Vagina (tissue), 2 donors: ENCODE results near the gene SRPK1. TPM values are rescaled to one million over a fixed set of nuclear protein-coding genes. Genes with fewer than 3 reads are reported as not detected.

Experiments
- DNase-seq, 2 donors: peaks; one replicate each; pipeline ENCODE4 v3.0.0-alpha.2; 2017; ENCODE audit errors: extremely low spot score in 2 of 2
- H3K27ac ChIP-seq: fragments of 200-600 bp; sonication (generic); one replicate; pipeline ENCODE4 v1.5.1; 2019
- H3K27me3 ChIP-seq: fragments of 200-600 bp; sonication (generic); one replicate; pipeline ENCODE4 v1.5.1; 2019
- H3K36me3 ChIP-seq, 2 donors: fragments of 200-600 bp; sonication (generic); one replicate each; pipeline ENCODE4 v1.5.1; 2017 to 2019
- H3K4me1 ChIP-seq: fragments of 200-600 bp; sonication (generic); one replicate; pipeline ENCODE4 v1.5.1; 2019
- H3K4me3 ChIP-seq, 2 donors: fragments of 200-600 bp; sonication (generic); 1 replicate in 1 of 2; 2 replicates in 1 of 2; pipeline ENCODE4 v1.5.1; 2016 to 2019
- H3K9me3 ChIP-seq: fragments of 200-600 bp; sonication (generic); one replicate; pipeline ENCODE4 v1.5.1; 2019
- POLR2A ChIP-seq, 2 donors: fragments of 450-650 bp; IDR thresholded peaks; one replicate each; pipeline ENCODE4 v1.6.1; 2017; ENCODE audit warnings: antibody characterized with exemption in 2 of 2, mild to moderate bottlenecking in 2 of 2, moderate library complexity in 2 of 2
- POLR2AphosphoS5 ChIP-seq, 2 donors: sonication (generic); formaldehyde crosslinking; IDR thresholded peaks; one replicate each; pipeline ENCODE4 v1.9.0; 2017; ENCODE audit warnings: antibody characterized with exemption in 2 of 2, mild to moderate bottlenecking in 2 of 2, low read depth in 1 of 2; ENCODE audit not compliant: insufficient read depth in 1 of 2
- intact Hi-C: fragments of 100-400 bp; cut with DNase I; formaldehyde crosslinking; loops from one replicate; pipeline ENCODE4 v1.15.1; 2023
- total RNA-seq: library from RNA; depleted of rRNA; stranded (reverse); fragments of >200 nt; gene quantifications from one replicate; pipeline ENCODE4 v1.2.3, GENCODE V29; 2016
- TF ChIP-seq, protein P1 (sequence below), 3 experiments: fragments of 450-650 bp in 2 of 3; fragments of 200-600 bp in 1 of 3; sonication (generic) in 1 of 3; IDR thresholded peaks; one replicate each; pipeline ENCODE4 v1.5.1; 2017 to 2019; ENCODE audit warnings: antibody characterized with exemption in 3 of 3, mild to moderate bottlenecking in 2 of 3, moderate library complexity in 2 of 3

Gene SRPK1
- total RNA-seq, 1 donor from 2014 or later = 59.2 TPM

DNA sequence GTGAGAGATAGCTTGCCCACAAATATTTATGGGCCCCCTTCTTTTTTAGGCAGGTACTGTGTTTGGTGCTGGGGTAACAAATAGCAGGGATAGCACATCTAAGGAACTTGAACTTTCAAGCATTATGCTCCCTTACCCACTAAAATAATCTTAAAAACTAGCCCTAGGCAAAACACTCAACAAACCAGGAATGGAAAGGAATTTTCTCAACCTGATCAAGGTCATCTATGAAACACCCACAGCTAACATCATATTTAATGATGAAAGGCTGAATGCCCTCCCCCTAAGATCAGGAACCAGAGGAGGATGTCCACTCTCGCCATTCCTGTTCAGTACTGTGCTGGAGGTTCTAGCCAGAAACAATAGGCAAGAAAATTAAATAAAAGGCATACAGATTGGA, 8.7 kb upstream of the SRPK1 start:
- Histone ChIP-seq H3K4me1 (no peaks in the 10 kb centered on the region), H3K27me3 (no peaks in the 10 kb centered on the region), H3K27ac (no peak overlapping the region), H3K4me3 (no peak overlapping the region), H3K36me3 (no peaks in the 10 kb centered on the region), H3K9me3 (no peaks in the 10 kb centered on the region)
- DNase-seq = no peak
- intact Hi-C loops = no loop called here
- TF ChIP-seq, protein P1, sequence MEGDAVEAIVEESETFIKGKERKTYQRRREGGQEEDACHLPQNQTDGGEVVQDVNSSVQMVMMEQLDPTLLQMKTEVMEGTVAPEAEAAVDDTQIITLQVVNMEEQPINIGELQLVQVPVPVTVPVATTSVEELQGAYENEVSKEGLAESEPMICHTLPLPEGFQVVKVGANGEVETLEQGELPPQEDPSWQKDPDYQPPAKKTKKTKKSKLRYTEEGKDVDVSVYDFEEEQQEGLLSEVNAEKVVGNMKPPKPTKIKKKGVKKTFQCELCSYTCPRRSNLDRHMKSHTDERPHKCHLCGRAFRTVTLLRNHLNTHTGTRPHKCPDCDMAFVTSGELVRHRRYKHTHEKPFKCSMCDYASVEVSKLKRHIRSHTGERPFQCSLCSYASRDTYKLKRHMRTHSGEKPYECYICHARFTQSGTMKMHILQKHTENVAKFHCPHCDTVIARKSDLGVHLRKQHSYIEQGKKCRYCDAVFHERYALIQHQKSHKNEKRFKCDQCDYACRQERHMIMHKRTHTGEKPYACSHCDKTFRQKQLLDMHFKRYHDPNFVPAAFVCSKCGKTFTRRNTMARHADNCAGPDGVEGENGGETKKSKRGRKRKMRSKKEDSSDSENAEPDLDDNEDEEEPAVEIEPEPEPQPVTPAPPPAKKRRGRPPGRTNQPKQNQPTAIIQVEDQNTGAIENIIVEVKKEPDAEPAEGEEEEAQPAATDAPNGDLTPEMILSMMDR (IDR thresholded peaks at IDR 0.05) = no peak
- TF ChIP-seq POLR2AphosphoS5 (IDR thresholded peaks at IDR 0.05; ENCODE audit: insufficient read depth in 1 of 2, low read depth in 1 of 2) (no peak), POLR2A (IDR thresholded peaks at IDR 0.05) (no peak)

DNA sequence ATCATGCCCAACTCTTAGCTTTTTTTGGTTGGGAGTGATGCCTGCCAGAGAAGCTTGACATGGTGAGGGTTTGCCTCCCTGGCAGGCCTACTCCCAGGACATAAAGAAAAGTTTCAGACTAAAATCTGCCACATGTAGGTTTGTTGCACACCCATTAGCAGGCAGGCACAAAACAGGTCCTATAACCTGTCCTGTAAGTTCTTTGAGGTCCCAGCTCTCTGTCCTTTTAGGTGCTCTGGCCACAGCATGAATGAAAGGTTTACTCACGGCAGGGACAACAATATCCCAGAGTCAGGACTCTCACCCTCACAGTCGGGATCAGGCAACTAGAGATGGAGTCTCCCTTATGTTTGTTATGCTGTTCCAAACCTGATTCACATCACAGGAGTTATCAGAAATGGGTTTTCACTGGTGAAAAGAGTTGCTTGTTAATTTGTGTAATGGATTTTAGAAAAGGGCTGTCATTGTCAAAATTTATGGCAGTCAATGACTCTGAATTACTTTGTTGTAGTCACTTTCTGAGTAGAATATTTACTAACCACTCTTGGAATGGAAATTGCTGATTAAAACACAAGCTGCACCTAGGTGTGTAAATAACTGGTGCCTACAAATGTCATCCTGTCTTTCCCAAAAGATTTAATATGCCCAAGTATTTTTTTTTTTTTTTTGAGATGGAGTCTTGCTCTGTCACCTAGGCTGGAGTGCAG, 5.8 kb upstream of the SRPK1 start:
- TF ChIP-seq POLR2AphosphoS5 (IDR thresholded peaks at IDR 0.05; ENCODE audit: insufficient read depth in 1 of 2, low read depth in 1 of 2) (no peak), POLR2A (IDR thresholded peaks at IDR 0.05) (no peak)
- TF ChIP-seq, protein P1 (IDR thresholded peaks at IDR 0.05) = no peak
- Histone ChIP-seq H3K9me3 (no peaks in the 10 kb centered on the region), H3K36me3 (no peaks in the 10 kb centered on the region), H3K27me3 (no peaks in the 10 kb centered on the region), H3K27ac (no peak overlapping the region), H3K4me3 (no peak overlapping the region), H3K4me1 (peaks cover 7% of the 10 kb centered on the region)
- no peak for DNase-seq
- intact Hi-C loops = no loop called here

DNA sequence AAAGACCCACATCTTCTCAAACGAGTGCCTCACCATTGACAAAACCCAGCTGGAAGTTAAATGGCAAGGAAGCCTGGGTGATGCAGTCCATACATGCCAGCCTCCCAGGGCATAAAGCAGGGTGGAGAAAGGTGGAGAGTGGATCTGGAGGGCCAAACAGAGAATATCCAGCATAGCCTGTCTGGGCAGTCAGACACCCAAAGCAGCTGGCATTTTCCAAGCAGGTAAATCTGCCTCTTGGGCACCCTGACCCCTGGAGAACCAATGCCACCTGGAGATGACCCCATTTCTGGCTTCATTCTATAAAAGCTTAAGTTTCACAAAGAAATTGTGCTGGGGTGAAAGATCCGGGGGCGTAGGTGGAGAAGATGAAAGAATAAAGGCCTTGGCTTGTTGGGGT, 5.1 kb upstream of the SRPK1 start:
- intact Hi-C loops = no loop called here
- H3K4me3 ChIP-seq = no peak overlapping the region
- TF ChIP-seq, protein P1 (IDR thresholded peaks at IDR 0.05) = no peak
- TF ChIP-seq POLR2A (IDR thresholded peaks at IDR 0.05) (no peak), POLR2AphosphoS5 (IDR thresholded peaks at IDR 0.05; ENCODE audit: insufficient read depth in 1 of 2, low read depth in 1 of 2) (no peak)
- H3K4me1 ChIP-seq = peaks cover 12% of the 10 kb centered on the region
- no peak overlapping the region for H3K27ac ChIP-seq
- no peaks in the 10 kb centered on the region for H3K9me3 ChIP-seq
- H3K36me3 ChIP-seq = no peaks in the 10 kb centered on the region
- no peak for DNase-seq
- no peaks in the 10 kb centered on the region for H3K27me3 ChIP-seq

DNA sequence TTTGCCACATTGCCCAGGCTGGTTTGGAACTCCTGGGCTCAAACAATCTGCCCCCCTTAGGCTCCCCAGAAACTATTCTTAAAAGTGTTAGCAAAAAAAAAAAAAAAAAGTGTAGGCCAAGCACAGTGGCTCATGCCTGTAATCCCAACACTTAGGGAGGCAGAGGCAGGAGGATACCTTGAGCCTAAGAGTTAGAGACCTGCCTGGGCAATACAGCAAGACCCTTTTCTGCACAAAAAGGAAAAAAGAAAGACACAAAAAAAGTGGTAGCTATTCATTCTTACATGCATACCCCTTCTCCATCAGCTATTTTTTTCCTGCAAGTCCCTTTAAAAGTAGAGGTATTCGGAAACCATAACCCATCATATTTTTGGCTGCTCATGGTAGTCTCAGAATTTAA, 3.2 kb upstream of the SRPK1 start:
- H3K4me3 ChIP-seq = no peak overlapping the region
- no peak for TF ChIP-seq POLR2A (IDR thresholded peaks at IDR 0.05)
- TF ChIP-seq POLR2AphosphoS5 (IDR thresholded peaks at IDR 0.05; ENCODE audit: insufficient read depth in 1 of 2, low read depth in 1 of 2) = no peak
- TF ChIP-seq, protein P1 (IDR thresholded peaks at IDR 0.05) = no peak
- H3K9me3 ChIP-seq = no peaks in the 10 kb centered on the region
- H3K4me1 ChIP-seq = peaks cover 17% of the 10 kb centered on the region
- no peaks in the 10 kb centered on the region for H3K36me3 ChIP-seq
- DNase-seq = no peak
- intact Hi-C loops = no loop called here
- H3K27ac ChIP-seq = no peak overlapping the region
- H3K27me3 ChIP-seq = no peaks in the 10 kb centered on the region

DNA sequence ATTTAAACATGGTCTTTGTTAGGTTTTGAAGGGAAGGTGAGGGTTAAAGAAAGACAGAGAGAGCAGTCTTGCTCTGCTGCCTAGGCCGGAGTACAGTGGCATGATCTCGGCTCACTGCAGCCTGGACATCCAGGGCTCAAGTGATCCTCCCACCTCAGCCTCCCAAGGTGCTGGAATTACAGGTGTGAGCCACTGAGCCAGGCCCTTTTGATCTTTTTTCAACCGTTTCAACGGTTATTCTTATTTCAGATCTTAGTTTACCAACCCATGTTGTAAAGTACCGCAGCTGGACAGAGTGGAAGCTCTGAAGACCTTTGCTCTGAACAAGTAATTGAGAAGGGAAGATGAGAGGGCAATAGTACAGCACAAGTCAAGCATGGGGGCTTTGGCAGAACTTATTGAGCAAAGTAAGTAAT, 1.2 kb upstream of the SRPK1 start:
- intact Hi-C loops = no loop called here
- H3K4me1 ChIP-seq = peaks cover 34% of the 10 kb centered on the region
- H3K9me3 ChIP-seq = no peaks in the 10 kb centered on the region
- TF ChIP-seq, protein P1 (IDR thresholded peaks at IDR 0.05) = no peak
- no peak overlapping the region for H3K27ac ChIP-seq
- no peak for DNase-seq
- H3K36me3 ChIP-seq = no peaks in the 10 kb centered on the region
- no peaks in the 10 kb centered on the region for H3K27me3 ChIP-seq
- no peak overlapping the region for H3K4me3 ChIP-seq
